HepG2 (cell line): ENCODE measurements around the gene COLGALT1. TPM values are rescaled to one million over a fixed set of nuclear protein-coding genes. Genes with fewer than 3 reads are reported as not detected.
A peak's percentile ranks its signal among the peaks of the same experiment; 100 is the strongest.

Source experiments
- ATAD3A ChIP-seq: sonication (generic); formaldehyde crosslinking; IDR thresholded peaks from 2 replicates; pipeline ENCODE4 v1.4.0; 2020; ENCODE audit warnings: missing genetic modification reagents
- ATM ChIP-seq: fragments of 450-650 bp; IDR thresholded peaks from 2 replicates; pipeline ENCODE4 v1.7.1; 2017; ENCODE audit warnings: mild to moderate bottlenecking, borderline replicate concordance
- FOXA3 ChIP-seq: IDR thresholded peaks from 2 replicates; pipeline ENCODE4 v1.6.1; 2016; ENCODE audit warnings: missing genetic modification reagents, missing compliant biosample characterization
- GATAD2A ChIP-seq: IDR thresholded peaks from 2 replicates; pipeline ENCODE4 v1.6.1; 2016
- GFI1 ChIP-seq: sonication (generic); formaldehyde crosslinking; IDR thresholded peaks from 2 replicates; pipeline ENCODE4 v1.5.0; 2020; ENCODE audit warnings: missing genetic modification reagents, mild to moderate bottlenecking, borderline replicate concordance
- STAT6 ChIP-seq: sonication (generic); formaldehyde crosslinking; IDR thresholded peaks from 2 replicates; pipeline ENCODE4 v1.4.0; 2020; ENCODE audit warnings: missing genetic modification reagents, mild to moderate bottlenecking, borderline replicate concordance
- TFDP1 ChIP-seq: IDR thresholded peaks from 2 replicates; pipeline ENCODE4 v1.6.1; 2016; ENCODE audit warnings: missing compliant biosample characterization, missing genetic modification reagents, borderline replicate concordance
- ZFAT ChIP-seq: sonication (generic); formaldehyde crosslinking; conservative IDR thresholded peaks from 2 replicates; pipeline ENCODE4 v1.8.1; 2023; ENCODE audit warnings: missing genetic modification reagents, inconsistent platforms
- ZNF274 ChIP-seq: sonication (generic); formaldehyde crosslinking; IDR thresholded peaks from 2 replicates; pipeline ENCODE4 v1.5.1; 2020; ENCODE audit warnings: mild to moderate bottlenecking, missing genetic modification reagents
- ZNF547 ChIP-seq: sonication (generic); formaldehyde crosslinking; IDR thresholded peaks from 2 replicates; pipeline ENCODE4 v1.5.1; 2020; ENCODE audit warnings: mild to moderate bottlenecking, missing genetic modification reagents
- ZNF549 ChIP-seq: sonication (generic); formaldehyde crosslinking; IDR thresholded peaks from 2 replicates; pipeline ENCODE4 v1.5.0; 2020; ENCODE audit warnings: missing genetic modification reagents
- ZNF557 ChIP-seq: sonication (generic); formaldehyde crosslinking; IDR thresholded peaks from 2 replicates; pipeline ENCODE4 v1.4.0; 2020; ENCODE audit warnings: missing genetic modification reagents
- ZNF670 ChIP-seq: sonication (generic); formaldehyde crosslinking; IDR thresholded peaks from 2 replicates; pipeline ENCODE4 v1.8.0; 2022; ENCODE audit warnings: mild to moderate bottlenecking, missing genetic modification reagents, borderline replicate concordance
- ZNF672 ChIP-seq: sonication (generic); formaldehyde crosslinking; IDR thresholded peaks from 2 replicates; pipeline ENCODE4 v1.8.1; 2022; ENCODE audit warnings: missing genetic modification reagents
- polyA plus RNA-seq, 8 experiments: library from polyadenylated mRNA; depleted of rRNA in 3 of 8; stranded (reverse) in 7 of 8; unstranded in 1 of 8; fragments of >200 nt; fragmentation: Illumina TruSeq in 4 of 8; extraction: Trizol in 4 of 8; gene quantifications; 2 replicates each; pipeline versions ENCODE4 v1.2.1 to v1.2.3, GENCODE V29; 2011 to 2016; ENCODE audit warnings: low read depth in 4 of 8, missing spikeins in 1 of 8, mixed read lengths in 1 of 8; ENCODE audit not compliant: insufficient read depth in 1 of 8
- total RNA-seq, 5 experiments: library from RNA; depleted of rRNA; stranded (reverse); fragments of >200 nt; fragmentation: Illumina TruSeq; extraction: Trizol; gene quantifications; 2 replicates each; pipeline ENCODE4 v1.2.3, GENCODE V29; 2016; ENCODE audit warnings: low read depth in 1 of 5
- TF ChIP-seq, protein P1 (sequence below), 2 experiments: sonication (generic) in 1 of 2; formaldehyde crosslinking in 1 of 2; IDR thresholded peaks; 2 replicates each; pipeline versions ENCODE4 v1.6.1 to v1.9.0; 2014 to 2022; ENCODE audit warnings: antibody characterized with exemption in 1 of 2, borderline replicate concordance in 1 of 2, inconsistent platforms in 1 of 2, low read depth in 1 of 2, missing genetic modification reagents in 1 of 2
- TF ChIP-seq, protein P2 (sequence below): sonication (generic); formaldehyde crosslinking; IDR thresholded peaks from 2 replicates; pipeline ENCODE4 v1.8.1; 2023; ENCODE audit warnings: mild to moderate bottlenecking, inconsistent platforms, moderate library complexity, missing genetic modification reagents, borderline replicate concordance

COLGALT1 gene
- total and polyA plus RNA-seq, 2 of the 13 experiments (the other 11 are each of a cell fraction or from before 2014, with no cell fraction given), result 58.0 to 211 TPM

- TF ChIP-seq, protein P1, sequence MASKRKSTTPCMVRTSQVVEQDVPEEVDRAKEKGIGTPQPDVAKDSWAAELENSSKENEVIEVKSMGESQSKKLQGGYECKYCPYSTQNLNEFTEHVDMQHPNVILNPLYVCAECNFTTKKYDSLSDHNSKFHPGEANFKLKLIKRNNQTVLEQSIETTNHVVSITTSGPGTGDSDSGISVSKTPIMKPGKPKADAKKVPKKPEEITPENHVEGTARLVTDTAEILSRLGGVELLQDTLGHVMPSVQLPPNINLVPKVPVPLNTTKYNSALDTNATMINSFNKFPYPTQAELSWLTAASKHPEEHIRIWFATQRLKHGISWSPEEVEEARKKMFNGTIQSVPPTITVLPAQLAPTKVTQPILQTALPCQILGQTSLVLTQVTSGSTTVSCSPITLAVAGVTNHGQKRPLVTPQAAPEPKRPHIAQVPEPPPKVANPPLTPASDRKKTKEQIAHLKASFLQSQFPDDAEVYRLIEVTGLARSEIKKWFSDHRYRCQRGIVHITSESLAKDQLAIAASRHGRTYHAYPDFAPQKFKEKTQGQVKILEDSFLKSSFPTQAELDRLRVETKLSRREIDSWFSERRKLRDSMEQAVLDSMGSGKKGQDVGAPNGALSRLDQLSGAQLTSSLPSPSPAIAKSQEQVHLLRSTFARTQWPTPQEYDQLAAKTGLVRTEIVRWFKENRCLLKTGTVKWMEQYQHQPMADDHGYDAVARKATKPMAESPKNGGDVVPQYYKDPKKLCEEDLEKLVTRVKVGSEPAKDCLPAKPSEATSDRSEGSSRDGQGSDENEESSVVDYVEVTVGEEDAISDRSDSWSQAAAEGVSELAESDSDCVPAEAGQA (IDR thresholded peaks at IDR 0.05; ENCODE audit: low read depth), result no peak
- TF ChIP-seq, protein P1 (CRISPR knock-in tag; IDR thresholded peaks at IDR 0.05; ENCODE audit: borderline replicate concordance), result no peak; the same call in 1 of the 2 replicates
- TF ChIP-seq TFDP1 (CRISPR knock-in tag) (peak; percentile 86), ZNF672 (CRISPR knock-in tag) (0 out of 2 replicates have a peak, but pooled peaks have one; percentile 74), ATAD3A (CRISPR knock-in tag) (no peak), ZNF274 (peak; percentile 98), ZNF547 (CRISPR knock-in tag) (peak; percentile 98), GFI1 (CRISPR knock-in tag) (peak; percentile 69; the same call in 1 of the 2 replicates), ZNF549 (CRISPR knock-in tag) (no peak), FOXA3 (CRISPR knock-in tag) (peak; percentile 24), ZNF557 (CRISPR knock-in tag) (no peak), ZFAT (peak; percentile 89), ZNF670 (peak; percentile 99), GATAD2A (CRISPR knock-in tag) (peak; percentile 75), STAT6 (CRISPR knock-in tag) (no peak; the same call in 1 of the 2 replicates), ATM (no peak)
- TF ChIP-seq, protein P2, sequence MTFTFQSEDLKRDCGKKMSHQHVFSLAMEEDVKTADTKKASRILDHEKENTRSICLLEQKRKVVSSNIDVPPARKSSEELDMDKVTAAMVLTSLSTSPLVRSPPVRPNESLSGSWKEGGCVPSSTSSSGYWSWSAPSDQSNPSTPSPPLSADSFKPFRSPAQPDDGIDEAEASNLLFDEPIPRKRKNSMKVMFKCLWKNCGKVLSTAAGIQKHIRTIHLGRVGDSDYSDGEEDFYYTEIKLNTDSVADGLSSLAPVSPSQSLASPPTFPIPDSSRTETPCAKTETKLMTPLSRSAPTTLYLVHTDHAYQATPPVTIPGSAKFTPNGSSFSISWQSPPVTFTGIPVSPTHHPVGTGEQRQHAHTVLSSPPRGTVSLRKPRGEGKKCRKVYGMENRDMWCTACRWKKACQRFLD, result peak; percentile 98
Observed at GRCh38 chr19:17511724-17512573, 43.5 kb upstream of the COLGALT1 start (continued).
